Bone marrow (tissue), 2 donors: Measurements from ENCODE around the gene UGCG.
A peak's percentile ranks its signal among the peaks of the same experiment; 100 is the strongest.
"Not testable (repeated sequence)": the region's sequence is repeated elsewhere in the genome, so short reads cannot be mapped to it uniquely, and the experiment has no call there.

Experiments used
- DNase-seq, 2 donors: peaks; one replicate each; lab custom pipeline; 2025; lab: John Stamatoyannopoulos, UW

UGCG gene

DNA sequence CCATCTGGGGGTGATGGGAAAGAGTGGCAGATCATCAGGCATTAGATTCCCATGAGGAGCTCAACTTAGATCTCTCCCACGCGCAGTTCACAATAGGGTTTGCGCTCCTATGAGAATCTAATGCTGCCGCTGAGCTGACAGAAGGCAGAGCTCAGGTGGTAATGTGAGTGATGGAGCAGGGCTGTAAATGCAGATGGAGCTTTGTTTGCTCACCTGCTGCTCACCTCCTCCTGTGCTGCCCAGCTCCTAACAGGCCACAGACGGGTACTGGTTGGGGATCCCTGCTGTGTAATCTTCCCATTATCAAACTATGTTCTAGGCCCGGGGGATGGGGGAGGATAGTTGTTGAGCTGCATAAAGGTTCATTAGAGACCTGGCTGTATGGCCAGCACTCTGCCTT, 58.4 kb downstream of the UGCG start:
- DNase-seq: no peak

DNA sequence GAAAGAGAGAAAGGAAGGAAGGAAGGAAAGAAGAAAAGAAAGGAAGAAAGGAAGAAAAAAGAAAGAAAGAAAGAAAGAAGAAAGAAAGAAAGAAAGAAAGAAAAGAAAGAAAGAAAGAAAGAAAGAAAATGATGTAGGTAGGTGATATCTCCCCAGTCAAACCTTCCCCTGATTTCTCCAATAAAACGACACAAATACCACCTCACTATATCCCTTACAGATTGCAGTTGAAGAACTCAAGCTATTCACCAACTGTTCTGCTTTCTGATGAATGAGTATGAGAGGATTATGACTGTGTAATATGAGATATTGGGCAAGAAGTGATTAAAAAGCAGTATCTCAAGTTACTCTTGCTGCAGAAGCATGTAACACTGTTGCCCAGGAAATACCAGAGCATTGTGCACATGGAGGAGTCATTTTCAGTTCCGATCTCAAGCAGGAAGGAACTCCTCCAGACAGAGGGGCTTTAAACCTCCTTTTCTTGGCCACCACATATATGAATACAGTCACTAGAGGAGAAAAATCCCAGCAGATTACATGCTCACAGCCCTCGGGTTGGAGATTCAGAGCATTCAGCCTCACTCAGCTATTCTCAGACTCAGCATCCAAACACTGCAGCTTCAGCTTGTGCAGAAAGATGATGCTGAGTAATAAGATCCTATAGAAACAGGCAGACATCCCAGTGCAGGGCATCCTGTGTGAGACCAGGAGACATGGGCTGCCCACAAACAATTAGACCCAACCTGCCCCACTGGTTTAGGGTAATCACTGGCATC, 61.4 kb downstream of the UGCG start:
- DNase-seq: peak; percentile 8 to 64

DNA sequence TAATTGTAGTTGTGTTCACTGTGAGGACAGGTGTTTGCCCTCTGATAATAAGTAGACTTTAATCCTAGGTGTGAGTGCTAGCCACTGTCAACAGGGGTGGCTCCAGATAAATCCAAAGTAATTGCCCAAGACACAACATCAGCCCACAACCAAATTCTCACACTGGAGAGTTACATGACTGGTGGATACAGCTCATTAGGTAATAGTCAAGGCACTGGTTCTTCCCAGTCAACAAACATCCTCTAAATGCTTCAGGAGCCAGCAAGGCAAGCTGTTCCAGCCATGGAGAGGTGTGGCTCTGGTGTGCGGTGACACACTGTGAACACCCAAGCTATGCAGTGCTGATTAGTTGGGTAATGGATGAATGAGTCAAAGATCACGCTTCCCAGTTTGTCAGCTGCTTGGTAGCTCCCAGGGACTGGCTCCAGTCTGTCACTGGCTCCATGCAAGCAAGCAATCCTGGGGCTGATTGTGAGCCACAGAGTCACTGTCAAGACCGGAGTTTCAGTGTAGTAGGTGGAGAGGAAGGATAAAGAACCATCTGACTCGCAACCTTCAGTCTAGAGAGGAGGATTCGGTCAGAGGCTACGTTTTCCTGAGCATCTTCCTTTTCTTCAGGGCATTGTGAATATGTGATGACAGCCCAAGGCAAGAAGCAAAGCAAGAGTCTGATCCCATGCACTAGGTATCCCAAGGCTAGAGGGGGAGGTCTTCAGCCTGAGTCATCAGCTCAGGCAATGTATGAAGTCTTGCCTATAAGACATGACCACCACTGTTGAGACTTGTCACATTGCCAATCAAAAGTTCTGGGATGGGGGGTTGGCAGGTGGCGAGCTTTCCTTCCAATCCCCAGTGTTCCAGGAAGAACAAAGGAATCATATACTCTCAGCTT, 63.1 kb downstream of the UGCG start:
- DNase-seq: peak in 1 of 2 donors; percentile 4

DNA sequence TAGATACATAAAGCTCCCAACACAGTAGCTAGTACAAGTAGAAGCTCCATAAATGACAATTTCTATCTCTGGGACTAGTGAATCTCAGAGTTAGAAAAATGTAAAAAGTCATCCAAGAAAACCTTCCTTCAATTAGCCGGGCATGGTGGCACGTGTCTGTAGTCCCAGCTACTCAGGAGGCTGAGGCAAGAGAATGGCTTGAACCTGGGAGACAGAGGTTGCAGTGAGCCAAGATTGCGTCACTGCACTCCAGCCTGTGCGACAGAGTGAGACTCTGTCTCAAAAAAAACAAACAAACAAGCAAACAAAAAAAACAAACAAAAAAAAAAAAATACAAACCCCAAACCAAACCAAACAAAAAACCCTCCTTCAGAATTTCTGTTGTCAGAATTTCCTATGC, 63.9 kb downstream of the UGCG start:
- DNase-seq: not testable (repeated sequence)

DNA sequence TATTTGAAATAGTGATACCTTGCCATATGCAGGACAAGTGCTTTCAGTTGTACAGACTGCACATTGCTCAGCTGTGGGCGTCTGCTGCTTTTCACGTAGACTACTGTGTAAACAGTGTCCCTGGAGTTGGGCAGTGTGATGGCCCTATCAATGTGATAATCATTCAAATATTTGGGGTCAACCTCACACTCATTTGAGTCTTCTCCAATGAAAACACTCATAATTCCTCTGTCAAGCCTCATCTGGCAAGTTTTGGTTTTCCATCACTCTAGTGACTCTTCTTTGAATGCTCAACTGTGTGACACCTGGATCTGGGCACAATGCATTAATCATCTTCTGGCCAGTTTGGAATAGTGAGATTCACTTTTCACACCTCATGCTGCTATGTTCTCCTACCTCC, 64.4 kb downstream of the UGCG start:
- DNase-seq: no peak

DNA sequence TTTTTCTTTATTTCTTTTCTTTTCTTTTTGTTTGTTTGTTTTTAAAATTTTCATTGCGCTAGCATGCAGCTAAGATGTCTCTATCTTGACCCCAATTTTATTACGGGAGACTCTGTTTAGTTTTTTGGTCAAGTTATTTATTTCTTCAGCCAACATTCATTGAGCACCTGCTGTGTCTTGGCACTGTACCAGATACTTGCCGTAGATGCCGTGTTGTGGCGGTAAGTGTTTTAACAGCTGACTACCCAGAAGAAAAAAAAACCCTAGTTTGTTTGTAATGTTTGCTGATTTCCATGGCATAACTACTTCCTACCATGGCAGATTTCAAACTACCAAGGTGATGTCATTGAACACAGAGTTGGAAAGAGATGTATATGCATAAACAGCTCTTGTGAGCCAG, 65.0 kb downstream of the UGCG start:
- DNase-seq: no peak

DNA sequence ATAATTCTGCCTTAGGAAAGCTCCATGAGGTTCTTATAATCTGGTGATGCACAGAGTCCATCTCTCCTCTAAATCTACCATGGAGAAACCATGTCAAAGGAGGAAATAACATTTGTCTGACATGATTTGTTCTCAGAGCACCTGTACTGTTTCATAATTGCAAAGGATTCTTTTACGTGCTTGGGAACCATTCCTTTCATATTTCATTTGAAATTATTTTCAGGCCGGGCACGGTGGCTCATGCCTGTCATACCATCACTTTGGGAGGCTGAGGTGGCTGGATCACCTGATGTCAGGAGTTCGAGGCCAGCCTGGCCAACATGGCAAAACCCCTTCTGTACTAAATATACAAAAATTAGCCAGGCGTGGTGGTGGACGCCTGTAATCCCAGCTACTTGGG, 65.4 kb downstream of the UGCG start:
- DNase-seq: no peak

DNA sequence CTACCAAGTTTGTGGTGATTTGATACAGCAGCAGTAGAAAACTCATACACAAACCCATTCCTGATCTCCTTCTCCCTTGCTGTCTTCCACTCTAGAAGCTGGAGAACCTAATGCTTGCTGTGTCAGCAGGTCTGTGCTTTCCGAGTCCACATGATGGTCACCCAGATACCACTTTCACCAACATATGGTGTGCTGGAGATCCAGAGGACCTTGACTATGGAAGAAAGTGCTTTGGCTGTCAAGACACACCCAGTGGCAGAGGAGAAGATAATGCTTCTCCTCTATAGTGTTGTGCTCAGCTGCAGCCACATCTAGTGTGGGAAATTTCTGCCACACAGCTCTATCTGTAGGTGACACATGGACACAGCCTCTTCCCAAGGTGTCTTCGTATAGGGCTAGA, 67.4 kb downstream of the UGCG start:
- DNase-seq: no peak

DNA sequence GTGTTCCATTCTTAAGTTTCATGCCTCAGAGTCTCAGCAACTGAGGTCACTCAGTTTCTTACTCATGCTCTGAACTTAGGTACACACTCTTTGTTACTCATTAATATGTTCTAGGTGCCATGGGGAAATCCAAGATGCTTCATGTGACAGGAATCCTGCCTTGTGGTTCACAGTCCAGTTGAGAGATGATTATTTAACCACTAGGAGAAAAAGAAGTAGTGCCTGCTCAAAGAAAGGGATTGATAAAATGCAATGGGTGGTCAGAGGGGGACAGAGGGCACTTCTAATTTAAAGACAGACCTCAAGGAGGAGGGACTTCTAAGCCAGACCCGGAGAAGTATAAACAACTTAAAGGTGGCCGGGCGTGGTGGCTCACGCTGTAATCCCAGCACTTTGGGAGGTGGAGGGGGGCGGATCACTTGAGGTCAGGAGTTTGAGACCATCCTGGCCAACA, 69.0 kb downstream of the UGCG start:
- DNase-seq: no peak

DNA sequence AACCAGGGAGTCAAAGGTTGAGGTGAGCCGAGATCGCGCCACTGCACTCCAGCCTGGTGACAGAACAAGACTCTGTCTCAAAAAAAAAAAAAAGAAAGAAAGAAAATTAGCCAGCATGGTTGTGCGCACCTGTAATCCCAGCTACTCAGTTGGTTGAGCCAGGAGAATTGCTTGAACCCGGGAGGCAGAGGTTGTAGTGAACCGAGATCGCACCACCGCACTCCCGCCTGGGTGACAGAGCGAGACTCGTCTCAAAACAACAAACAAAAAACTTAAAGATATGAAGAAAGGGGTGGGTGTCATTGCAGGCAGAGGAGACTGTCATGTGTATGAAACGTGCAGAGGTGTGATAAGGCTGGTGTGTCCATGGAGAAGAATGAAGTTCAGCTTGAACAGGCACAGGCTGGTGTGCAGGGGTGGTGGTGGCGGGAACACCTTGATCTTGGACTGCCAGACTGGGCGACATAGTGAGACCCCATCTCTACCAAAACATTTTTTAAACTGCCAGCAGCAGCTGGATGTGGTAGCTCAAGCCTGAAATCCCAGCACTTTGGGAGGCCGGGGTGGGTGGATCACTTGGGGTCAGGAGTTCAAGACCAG, 69.6 kb downstream of the UGCG start:
- no peak for DNase-seq

DNA sequence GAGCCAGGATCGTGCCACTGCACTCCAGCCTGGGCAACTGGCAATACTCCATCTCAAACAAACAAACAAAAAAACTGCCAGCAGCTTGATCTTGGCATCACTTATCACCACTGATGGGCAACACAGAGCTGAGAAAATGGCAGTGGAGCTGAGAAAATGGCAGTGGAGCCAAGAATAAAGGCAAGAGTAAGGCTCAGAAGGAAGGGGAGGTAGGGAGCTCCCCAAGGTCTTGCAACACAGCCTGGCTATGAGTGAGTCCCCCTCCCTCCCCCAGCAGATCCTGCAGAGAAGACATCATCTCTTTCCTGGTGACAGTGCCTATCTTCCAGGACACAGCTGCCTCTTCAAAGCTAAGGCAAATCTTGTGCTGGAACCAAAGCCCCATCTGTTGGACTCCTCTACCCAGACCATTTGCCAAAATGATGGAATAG, 70.3 kb downstream of the UGCG start:
- peak in 1 of 2 donors; percentile 6 for DNase-seq

DNA sequence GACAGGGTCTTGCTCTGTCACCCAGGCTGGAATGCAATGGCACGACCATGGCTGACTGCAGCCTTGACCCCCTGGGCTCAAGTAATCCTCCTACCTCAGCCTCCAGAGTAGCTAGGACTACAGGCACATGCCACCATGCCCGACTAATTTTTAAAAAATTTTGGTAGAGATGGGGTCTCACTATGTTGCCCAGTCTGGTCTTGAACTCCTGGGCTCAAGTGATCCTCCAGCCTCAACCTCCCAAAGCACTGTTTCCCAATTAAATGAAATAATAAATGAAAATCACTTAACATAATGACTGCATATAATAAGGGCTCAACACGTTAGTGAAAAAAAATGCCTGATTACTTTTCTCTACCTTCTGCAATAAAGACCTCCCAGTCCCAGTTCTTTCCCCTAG, 71.0 kb downstream of the UGCG start:
- no peak for DNase-seq

DNA sequence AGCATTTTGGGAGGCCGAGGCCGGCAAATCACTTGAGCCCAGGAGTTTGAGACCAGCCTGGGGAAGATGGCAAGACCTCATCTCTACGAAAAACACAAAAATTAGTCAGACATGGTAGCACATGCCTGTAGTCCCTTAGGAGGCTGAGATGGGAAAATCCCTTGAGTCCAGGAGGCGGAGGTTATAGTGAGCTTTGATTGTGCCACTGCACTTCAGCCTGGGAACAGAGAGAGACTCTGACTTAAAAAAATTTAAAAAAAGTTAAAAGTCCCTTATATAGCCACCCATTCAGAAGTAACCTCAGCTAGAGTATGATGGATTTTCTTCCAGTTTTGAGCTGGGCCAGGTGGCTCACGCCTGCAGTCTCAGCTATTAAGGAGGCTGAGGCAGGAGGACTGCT, 72.4 kb downstream of the UGCG start:
- DNase-seq: no peak

DNA sequence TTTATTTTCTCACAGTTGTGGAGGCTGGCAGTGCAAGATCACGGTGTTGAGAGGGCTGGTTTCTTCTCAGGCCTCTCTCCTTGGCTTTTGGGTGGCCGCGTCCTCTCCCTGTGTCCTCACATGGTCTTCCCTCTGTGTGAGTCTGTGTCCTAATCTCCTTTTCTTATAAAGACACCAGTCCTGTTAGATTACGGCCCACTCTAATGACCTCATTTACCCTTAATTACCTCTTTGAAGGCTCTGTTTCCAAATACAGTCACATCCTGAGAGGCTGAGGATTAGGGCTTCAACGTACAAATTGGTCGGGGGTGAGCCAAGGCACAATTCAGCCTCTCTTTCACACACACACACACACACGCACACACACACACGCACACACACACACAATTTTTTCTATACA, 73.0 kb downstream of the UGCG start:
- no peak for DNase-seq

DNA sequence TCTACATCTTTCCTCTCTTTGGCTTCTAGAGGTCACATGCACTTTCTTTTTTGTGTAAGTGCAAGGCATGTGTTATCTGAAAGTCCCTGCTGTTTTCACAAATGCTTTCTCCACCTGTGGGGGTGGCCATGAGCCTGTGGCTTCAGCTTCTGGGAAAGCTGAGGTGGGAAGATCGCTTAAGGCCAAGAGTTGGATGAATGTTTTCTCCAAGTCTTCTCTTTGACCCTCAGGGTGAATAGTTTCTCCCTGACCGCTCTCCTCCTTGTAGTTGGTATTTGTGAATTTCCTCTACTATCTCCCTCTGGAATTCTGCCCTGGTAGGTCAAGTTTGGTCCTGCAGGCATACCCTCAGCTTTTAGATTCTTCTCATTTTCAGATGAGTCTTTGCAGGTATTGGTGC, 74.2 kb downstream of the UGCG start:
- DNase-seq: no peak

DNA sequence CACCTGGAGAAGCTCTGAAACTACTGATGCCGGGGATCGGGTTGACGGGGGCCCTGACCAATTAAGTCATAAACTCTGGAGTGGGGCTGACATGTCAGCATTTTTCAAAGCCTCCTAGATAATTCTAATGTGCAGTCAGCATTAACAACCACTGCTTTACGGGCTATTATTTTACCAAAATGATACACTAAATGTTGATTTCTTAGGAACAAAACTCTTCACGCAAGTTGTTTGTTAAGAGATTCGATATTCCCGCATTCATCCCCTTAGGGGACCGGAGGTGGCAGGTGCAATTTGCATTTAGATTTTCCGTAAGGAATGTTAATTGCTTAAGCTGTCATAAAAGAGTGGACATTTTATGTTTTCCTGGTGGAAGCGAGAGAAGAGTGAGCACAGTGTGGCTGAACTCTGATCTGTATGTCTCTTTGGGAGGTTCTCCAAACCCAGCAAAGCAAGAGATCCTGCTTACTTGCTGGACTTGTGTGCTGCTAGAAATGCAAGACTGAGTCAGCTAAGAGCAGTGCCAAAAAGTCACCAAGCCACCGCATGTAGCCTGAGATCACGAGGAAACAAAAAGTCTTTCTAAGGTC, 77.6 kb downstream of the UGCG start:
- no peak for DNase-seq

DNA sequence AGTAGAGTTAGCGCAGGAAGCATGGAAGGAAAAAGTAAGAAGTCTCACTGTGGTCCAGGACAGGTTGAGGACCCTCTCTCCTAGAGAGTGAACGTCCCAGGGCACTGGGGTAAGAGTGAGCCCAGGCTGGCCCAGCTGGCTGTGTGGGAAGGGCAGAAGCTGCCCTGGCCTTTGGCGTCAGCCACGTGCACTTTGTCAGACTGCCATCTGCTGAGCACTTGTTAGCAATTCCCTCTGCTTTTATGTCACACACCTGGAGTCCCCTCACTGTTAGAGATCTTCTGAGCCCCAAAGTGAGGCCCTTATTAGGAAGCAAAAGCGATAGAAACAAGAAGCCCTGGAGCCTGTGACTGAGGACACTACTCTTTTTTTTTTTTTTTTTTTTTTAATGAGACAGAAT, 79.1 kb downstream of the UGCG start:
- no peak for DNase-seq

DNA sequence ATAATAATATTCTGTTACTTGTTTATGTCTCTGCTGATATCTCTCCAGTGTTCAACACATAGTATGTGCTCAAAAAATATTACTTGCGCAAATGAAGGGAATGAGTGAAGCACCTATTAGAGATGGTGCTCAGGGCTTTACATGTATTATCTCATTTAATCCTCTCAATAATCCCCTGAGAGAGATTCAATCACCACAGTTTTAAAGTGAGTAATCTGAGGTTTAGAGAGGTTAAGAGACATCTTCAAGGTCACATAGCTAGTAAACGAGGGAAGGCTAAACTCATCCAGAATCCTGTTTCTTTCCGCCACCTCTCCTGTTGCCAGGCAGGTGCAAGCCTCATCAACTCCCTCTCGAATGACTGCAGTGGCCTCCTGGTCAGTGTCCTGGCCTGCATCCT, 82.0 kb downstream of the UGCG start:
- no peak for DNase-seq

DNA sequence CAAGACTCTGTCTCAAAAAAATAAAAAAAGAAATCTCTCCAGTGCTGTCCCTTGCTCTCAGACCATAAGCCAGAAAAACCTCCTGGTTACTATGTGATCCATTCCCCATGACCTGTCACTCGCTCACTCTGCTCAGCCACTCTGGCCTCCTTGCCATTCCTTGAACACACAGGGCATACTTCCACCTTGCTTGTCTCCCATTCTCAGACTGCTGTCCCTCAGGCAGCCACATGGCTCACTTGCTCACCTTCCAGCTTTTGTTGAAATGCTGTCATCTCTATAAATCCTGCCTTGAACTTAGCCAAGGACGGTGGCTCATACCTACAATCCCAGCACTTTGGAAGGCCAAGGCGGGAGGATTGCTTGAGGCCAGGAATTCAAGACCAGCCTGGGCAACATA, 82.9 kb downstream of the UGCG start:
- no peak for DNase-seq

DNA sequence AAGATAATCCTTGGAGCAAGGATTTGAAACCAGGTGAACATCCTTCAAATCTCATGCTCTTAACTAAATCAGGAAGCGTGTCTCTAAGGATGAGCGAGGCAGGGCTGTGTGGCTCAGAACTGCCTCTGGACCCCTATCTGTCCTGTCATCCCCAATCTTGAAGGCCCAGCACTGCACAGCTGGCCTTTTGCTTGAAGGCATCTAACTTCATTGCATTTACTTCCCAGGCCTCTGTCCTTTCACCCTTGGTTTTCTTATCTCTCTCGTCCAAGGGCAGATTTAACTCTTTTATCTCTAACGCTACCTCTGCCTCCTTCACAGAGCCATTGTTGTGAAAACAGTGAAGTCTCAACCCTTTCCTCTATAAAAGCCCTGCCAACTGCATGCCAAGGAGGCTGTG, 83.8 kb downstream of the UGCG start:
- no peak for DNase-seq

DNA sequence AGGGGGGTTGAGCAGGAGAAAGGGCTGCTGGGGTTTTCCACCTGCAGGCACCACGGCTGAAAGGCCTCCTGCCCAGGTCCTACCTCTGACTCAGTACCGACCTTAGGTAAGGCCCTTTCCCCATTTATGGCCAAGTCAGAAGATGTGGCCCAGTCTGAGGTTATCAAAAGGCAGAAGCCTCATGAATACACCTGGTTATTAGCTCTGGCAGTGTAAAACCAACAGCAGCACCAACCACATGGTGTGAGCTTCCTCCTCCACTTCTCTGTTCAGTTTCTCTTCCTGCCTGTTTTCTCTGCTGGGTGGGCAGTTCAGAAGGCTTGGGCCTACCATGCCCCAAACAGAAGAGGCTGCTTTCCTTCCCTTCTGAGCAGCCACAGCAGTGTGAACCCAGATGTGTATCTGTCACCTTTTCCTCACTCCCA, 86.9 kb downstream of the UGCG start:
- no peak for DNase-seq

DNA sequence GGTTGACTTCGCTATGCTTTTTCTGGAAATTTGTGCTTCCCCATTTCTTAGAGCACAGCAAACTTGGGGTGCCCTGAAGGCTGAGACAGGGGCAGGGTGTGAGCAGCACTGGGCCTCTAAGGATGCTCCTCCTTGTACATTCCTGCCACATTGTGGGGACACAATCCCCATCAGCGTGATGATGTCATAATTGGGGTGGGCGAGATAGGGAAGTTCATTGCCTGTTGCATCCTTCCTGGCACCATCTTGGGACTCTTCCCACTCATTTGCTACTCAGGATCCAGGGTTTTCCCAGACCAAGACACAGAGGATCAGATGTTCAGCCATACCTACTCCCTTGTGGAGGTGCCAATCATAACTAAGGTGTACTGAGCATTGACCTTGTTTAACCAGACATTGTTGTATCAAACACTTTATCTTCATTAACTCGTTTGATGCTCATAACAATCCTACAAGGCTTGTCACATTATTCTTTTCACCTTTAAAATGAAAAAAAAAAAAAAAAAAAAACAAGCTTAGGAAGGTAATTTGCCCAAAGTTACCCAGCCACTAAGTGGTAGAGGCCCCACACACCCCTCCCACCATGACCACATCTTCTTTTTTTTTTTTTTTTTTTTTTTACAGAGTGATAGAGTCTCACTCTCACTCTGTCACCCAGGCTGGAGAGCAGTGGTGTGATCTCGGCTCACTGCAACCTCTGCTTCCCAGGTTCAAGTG, 87.6 kb downstream of the UGCG start:
- DNase-seq: no peak
